Measurements from ENCODE around the gene GREM1. TPM values are rescaled to one million over a fixed set of nuclear protein-coding genes. Genes with fewer than 3 reads are reported as not detected.

Gene GREM1
- total and polyA plus RNA-seq, 9 of the 15 experiments (the other 6 are each of a cell fraction or from before 2014, with no cell fraction given) = 0.01 to 0.20 (median 0.06) TPM; not detected in 6

DNA sequence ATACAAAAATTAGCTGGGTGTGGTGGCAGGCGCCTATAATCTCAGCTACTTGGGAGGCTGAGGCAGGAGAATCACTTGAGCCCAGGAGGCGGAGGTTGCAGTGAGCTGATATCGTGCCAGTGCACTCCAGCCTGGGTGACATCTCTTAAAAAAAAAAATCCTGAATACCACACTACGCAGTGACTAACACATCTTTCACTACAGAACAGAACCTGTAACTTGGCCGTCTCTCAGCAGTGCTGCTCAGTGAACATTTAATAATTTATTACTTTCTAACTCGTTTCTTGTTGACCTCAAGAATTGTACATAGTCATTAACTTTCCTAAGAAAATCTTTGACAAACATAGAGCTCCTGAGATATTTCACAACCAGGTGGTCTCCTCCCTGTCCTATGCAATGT lies 3.8 kb downstream of the GREM1 start:
- H3K9me3 ChIP-seq (replicated peaks; ENCODE audit: control insufficient read depth, insufficient read depth, low read depth, low read length) = no peaks in the 10 kb centered on the region
- H3K4me1 ChIP-seq (replicated peaks in 1 of 2; ENCODE audit: control insufficient read depth in 2 of 2, insufficient read depth in 2 of 2, low read length in 2 of 2) = peaks cover 0 to 13% of the 10 kb centered on the region in 2 experiments; a peak in 2 of 5 replicates
- TF ChIP-seq, protein P1, sequence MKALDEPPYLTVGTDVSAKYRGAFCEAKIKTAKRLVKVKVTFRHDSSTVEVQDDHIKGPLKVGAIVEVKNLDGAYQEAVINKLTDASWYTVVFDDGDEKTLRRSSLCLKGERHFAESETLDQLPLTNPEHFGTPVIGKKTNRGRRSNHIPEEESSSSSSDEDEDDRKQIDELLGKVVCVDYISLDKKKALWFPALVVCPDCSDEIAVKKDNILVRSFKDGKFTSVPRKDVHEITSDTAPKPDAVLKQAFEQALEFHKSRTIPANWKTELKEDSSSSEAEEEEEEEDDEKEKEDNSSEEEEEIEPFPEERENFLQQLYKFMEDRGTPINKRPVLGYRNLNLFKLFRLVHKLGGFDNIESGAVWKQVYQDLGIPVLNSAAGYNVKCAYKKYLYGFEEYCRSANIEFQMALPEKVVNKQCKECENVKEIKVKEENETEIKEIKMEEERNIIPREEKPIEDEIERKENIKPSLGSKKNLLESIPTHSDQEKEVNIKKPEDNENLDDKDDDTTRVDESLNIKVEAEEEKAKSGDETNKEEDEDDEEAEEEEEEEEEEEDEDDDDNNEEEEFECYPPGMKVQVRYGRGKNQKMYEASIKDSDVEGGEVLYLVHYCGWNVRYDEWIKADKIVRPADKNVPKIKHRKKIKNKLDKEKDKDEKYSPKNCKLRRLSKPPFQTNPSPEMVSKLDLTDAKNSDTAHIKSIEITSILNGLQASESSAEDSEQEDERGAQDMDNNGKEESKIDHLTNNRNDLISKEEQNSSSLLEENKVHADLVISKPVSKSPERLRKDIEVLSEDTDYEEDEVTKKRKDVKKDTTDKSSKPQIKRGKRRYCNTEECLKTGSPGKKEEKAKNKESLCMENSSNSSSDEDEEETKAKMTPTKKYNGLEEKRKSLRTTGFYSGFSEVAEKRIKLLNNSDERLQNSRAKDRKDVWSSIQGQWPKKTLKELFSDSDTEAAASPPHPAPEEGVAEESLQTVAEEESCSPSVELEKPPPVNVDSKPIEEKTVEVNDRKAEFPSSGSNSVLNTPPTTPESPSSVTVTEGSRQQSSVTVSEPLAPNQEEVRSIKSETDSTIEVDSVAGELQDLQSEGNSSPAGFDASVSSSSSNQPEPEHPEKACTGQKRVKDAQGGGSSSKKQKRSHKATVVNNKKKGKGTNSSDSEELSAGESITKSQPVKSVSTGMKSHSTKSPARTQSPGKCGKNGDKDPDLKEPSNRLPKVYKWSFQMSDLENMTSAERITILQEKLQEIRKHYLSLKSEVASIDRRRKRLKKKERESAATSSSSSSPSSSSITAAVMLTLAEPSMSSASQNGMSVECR (CRISPR knock-in tag; IDR thresholded peaks at IDR 0.05) = no peak
- TF ChIP-seq SUPT5H (IDR thresholded peaks at IDR 0.05) (no peak), ZNF764 (CRISPR knock-in tag; IDR thresholded peaks at IDR 0.05; ENCODE audit: low read depth) (no peak), OTX1 (CRISPR knock-in tag; IDR thresholded peaks at IDR 0.05) (no peak), KHSRP (IDR thresholded peaks at IDR 0.05) (no peak), NR4A1 (CRISPR knock-in tag; IDR thresholded peaks at IDR 0.05) (no peak), NR4A1 (tag; IDR thresholded peaks at IDR 0.05) (no peak), XRCC5 (IDR thresholded peaks at IDR 0.05; ENCODE audit: low read depth, low read length) (no peak)
- no peak overlapping the region for H3K9ac ChIP-seq (ENCODE audit: insufficient read depth in 1 of 2, low read depth in 2 of 2, low read length in 2 of 2)
- H3K9me1 ChIP-seq (ENCODE audit: control insufficient read depth, insufficient read depth, low read length) = no peaks in the 10 kb centered on the region
- H4K20me1 ChIP-seq (replicated peaks; ENCODE audit: control insufficient read depth, insufficient read depth, low read length) = no peaks in the 10 kb centered on the region
- H3K27ac ChIP-seq (ENCODE audit: extremely low read depth, low read depth, low read length) = no peak overlapping the region
- WGBS (ENCODE audit: insufficient coverage, low coverage, missing lambda C conversion rate) = 1% methylated on average over 6 of the region's 6 CpGs
- no TSS peak for BruUV-seq (replicated peaks)
- H3K36me3 ChIP-seq (ENCODE audit: control insufficient read depth, insufficient read depth, low read length) = no peaks in the 10 kb centered on the region
- H3K79me2 ChIP-seq (ENCODE audit: control insufficient read depth, insufficient read depth, low read length) = no peaks in the 10 kb centered on the region
- H3K4me3 ChIP-seq = no peak overlapping the region
- FAIRE-seq (no peak), ATAC-seq (no peak), DNase-seq (ENCODE audit: extremely low read depth in 1 of 4, low spot score in 3 of 4) (no peak)
- H3K4me2 ChIP-seq (ENCODE audit: insufficient read depth, low read length) = no peak overlapping the region
- in situ Hi-C loops (cut with MboI) (no loop called here), intact Hi-C loops (cut with micrococcal nuclease) (no loop called here)
- CTCF ChIA-PET (ENCODE audit: low intra/inter-chr PET ratio) = no interaction called here
- no peak overlapping the region for H2AFZ ChIP-seq (ENCODE audit: low read depth, low read length)
- peaks cover 8 to 17% of the 10 kb centered on the region in 2 experiments; a peak in 3 of 5 replicates for H3K27me3 ChIP-seq (ENCODE audit: control insufficient read depth in 2 of 2, insufficient read depth in 2 of 2, low read length in 2 of 2)
- POLR2A ChIA-PET = no interaction called here

Data from K562 (cell line).